Liver (tissue), 9 donors: ENCODE data around the gene NR2C1. TPM values are rescaled to one million over a fixed set of nuclear protein-coding genes. Genes with fewer than 3 reads are reported as not detected.

Source experiments
- DNase-seq: peaks from one replicate; pipeline ENCODE4 v3.0.0-alpha.2; 2017; ENCODE audit warnings: low spot score
- H3K27ac ChIP-seq, 2 donors: one replicate each; pipeline ENCODE4 v1.7.0; 2013; ENCODE audit warnings: inconsistent platforms in 2 of 2, low read length in 2 of 2, control low read depth in 1 of 2, low read depth in 1 of 2, mild to moderate bottlenecking in 1 of 2
- H3K27me3 ChIP-seq, 4 donors: one replicate each; pipeline versions ENCODE4 v1.6.1 to v1.7.0; 2013; ENCODE audit warnings: low read length in 3 of 4, inconsistent platforms in 1 of 4, mild to moderate bottlenecking in 1 of 4, moderate library complexity in 1 of 4; ENCODE audit not compliant: control insufficient read depth in 4 of 4, insufficient read depth in 4 of 4
- H3K36me3 ChIP-seq, 4 donors: one replicate each; pipeline versions ENCODE4 v1.6.1 to v1.7.0; 2013; ENCODE audit warnings: low read length in 3 of 4, mild to moderate bottlenecking in 3 of 4, low read depth in 1 of 4, moderate library complexity in 1 of 4; ENCODE audit not compliant: control insufficient read depth in 4 of 4, insufficient read depth in 3 of 4
- H3K4me1 ChIP-seq, 4 donors: one replicate each; pipeline versions ENCODE4 v1.6.1 to v1.7.0; 2013; ENCODE audit warnings: low read length in 3 of 4, mild to moderate bottlenecking in 3 of 4, moderate library complexity in 1 of 4; ENCODE audit not compliant: control insufficient read depth in 4 of 4, insufficient read depth in 4 of 4
- H3K4me3 ChIP-seq, 3 donors: one replicate each; pipeline versions ENCODE4 v1.6.1 to v1.7.0; 2013; ENCODE audit warnings: low read length in 3 of 3, control low read depth in 1 of 3, low read depth in 1 of 3, mild to moderate bottlenecking in 1 of 3
- H3K9ac ChIP-seq, 2 donors: one replicate each; pipeline ENCODE4 v1.7.0; 2013; ENCODE audit warnings: low read length in 2 of 2, mild to moderate bottlenecking in 2 of 2, moderate library complexity in 2 of 2, control low read depth in 1 of 2, low read depth in 1 of 2
- H3K9me3 ChIP-seq, 4 donors: one replicate each; pipeline versions ENCODE4 v1.6.1 to v1.7.0; 2013; ENCODE audit warnings: low read length in 3 of 4; ENCODE audit not compliant: control insufficient read depth in 4 of 4
- EGR1 ChIP-seq, 2 donors: IDR thresholded peaks; 2 replicates each; pipeline ENCODE4 v1.6.1; 2016 to 2018; ENCODE audit warnings: antibody characterized with exemption in 2 of 2, low read depth in 2 of 2
- FOXA1 ChIP-seq: IDR thresholded peaks from 2 replicates; pipeline ENCODE4 v1.6.1; 2016; ENCODE audit warnings: antibody characterized with exemption
- FOXA2 ChIP-seq: IDR thresholded peaks from 2 replicates; pipeline ENCODE4 v1.6.1; 2016; ENCODE audit warnings: antibody characterized with exemption
- GABPA ChIP-seq, 2 donors: IDR thresholded peaks in 1 of 2; conservative IDR thresholded peaks in 1 of 2; 2 replicates each; pipeline ENCODE4 v1.6.1; 2016; ENCODE audit warnings: antibody characterized with exemption in 2 of 2, mild to moderate bottlenecking in 1 of 2, moderate library complexity in 1 of 2
- HNF4A ChIP-seq, 2 donors: conservative IDR thresholded peaks; 2 replicates each; pipeline ENCODE4 v1.6.1; 2016; ENCODE audit warnings: antibody characterized with exemption in 2 of 2, mild to moderate bottlenecking in 2 of 2
- HNF4G ChIP-seq: IDR thresholded peaks from 2 replicates; pipeline ENCODE4 v1.6.1; 2016; ENCODE audit warnings: antibody characterized with exemption
- JUND ChIP-seq, 2 donors: IDR thresholded peaks; 2 replicates each; pipeline ENCODE4 v1.6.1; 2016; ENCODE audit warnings: antibody characterized with exemption in 2 of 2
- NR2F2 ChIP-seq: IDR thresholded peaks from 2 replicates; pipeline ENCODE4 v1.6.1; 2016; ENCODE audit warnings: antibody characterized with exemption
- RAD21 ChIP-seq, 2 donors: IDR thresholded peaks; 2 replicates each; pipeline ENCODE4 v1.6.1; 2016; ENCODE audit warnings: antibody characterized with exemption in 2 of 2, mild to moderate bottlenecking in 2 of 2
- RXRA ChIP-seq, 2 donors: IDR thresholded peaks; 2 replicates each; pipeline ENCODE4 v1.6.1; 2017 to 2018; ENCODE audit warnings: antibody characterized with exemption in 2 of 2, mild to moderate bottlenecking in 1 of 2
- SP1 ChIP-seq: IDR thresholded peaks from 2 replicates; pipeline ENCODE4 v1.6.1; 2018; ENCODE audit warnings: antibody characterized with exemption, mild to moderate bottlenecking
- TAF1 ChIP-seq: conservative IDR thresholded peaks from 2 replicates; pipeline ENCODE4 v1.6.1; 2016; ENCODE audit warnings: antibody characterized with exemption, mild to moderate bottlenecking
- YY1 ChIP-seq: IDR thresholded peaks from 2 replicates; pipeline ENCODE4 v1.6.1; 2016; ENCODE audit warnings: antibody characterized with exemption, mild to moderate bottlenecking
- WGBS: extraction: QIAGEN DNeasy Blood & Tissue Kit; methylation state at CpG from one replicate; pipeline ENCODE4 v1.1.7; 2013; 5-methylcytosine and 5-hydroxymethylcytosine counted together
- polyA plus RNA-seq, 2 donors: library from polyadenylated mRNA; stranded (reverse) in 1 of 2; unstranded in 1 of 2; fragments of 200-250 nt in 1 of 2; fragments of >200 nt in 1 of 2; fragmentation: Nextera tagmentation in 1 of 2; extraction: Ambion mirVana in 1 of 2; gene quantifications; one replicate each; pipeline versions ENCODE4 v1.2.1 to v1.2.3, GENCODE V29; 2013 to 2015
- total RNA-seq, 2 donors: library from RNA; depleted of rRNA; stranded (reverse); fragments of >200 nt; gene quantifications; one replicate each; pipeline ENCODE4 v1.2.3, GENCODE V29; 2014
- TF ChIP-seq, protein P1 (sequence below): IDR thresholded peaks from 2 replicates; pipeline ENCODE4 v1.6.1; 2016; ENCODE audit warnings: antibody characterized with exemption
- TF ChIP-seq, protein P2 (sequence below): IDR thresholded peaks from 2 replicates; pipeline ENCODE4 v1.6.1; 2016; ENCODE audit warnings: antibody characterized with exemption
- TF ChIP-seq, protein P3 (sequence below): fragments of 150-350 bp; IDR thresholded peaks from 2 replicates; pipeline ENCODE4 v1.5.1; 2017; ENCODE audit warnings: improper control_type of control experiment, low read depth, low read length; ENCODE audit not compliant: missing input control
- TF ChIP-seq, protein P4 (sequence below): IDR thresholded peaks from 2 replicates; pipeline ENCODE4 v1.6.1; 2016; ENCODE audit warnings: antibody characterized with exemption
- TF ChIP-seq, protein P5 (sequence below): IDR thresholded peaks from 2 replicates; pipeline ENCODE4 v1.6.1; 2016; ENCODE audit warnings: antibody characterized with exemption, mild to moderate bottlenecking
- donor health status: healthy.
- donor health status: healthy.
- donor health status: healthy.
- donor health status: healthy.
- donor health status: healthy.

The NR2C1 gene
- total and polyA plus RNA-seq, 4 donors, result 8.3 to 32.0 (median 21.0) TPM

DNA sequence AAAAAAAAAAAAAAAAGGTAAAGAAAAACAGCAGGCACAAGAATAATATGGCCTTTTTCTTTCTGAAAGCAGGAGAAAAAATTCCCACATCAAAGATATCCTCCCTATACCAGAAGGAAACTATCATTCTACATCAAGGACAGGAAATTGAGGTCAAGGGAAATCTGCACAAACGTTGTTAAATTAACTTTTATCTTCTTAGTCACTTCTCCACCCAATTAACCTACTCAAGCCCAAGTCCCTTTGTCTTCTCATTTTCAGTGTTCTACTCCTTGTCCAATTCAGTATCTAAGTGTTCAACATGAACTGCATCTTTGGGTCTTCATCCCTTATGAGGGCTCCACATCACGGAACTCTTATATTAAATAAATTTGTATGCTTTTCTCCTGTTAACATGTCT, 85.6 kb downstream of the NR2C1 start:
- TF ChIP-seq TAF1, result no peak
- TF ChIP-seq RXRA (IDR thresholded peaks at IDR 0.05), result no peak
- TF ChIP-seq, protein P1, sequence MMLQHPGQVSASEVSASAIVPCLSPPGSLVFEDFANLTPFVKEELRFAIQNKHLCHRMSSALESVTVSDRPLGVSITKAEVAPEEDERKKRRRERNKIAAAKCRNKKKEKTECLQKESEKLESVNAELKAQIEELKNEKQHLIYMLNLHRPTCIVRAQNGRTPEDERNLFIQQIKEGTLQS, result no peak
- no peak for TF ChIP-seq RAD21 (IDR thresholded peaks at IDR 0.05)
- no peak for TF ChIP-seq SP1
- TF ChIP-seq HNF4A (conservative IDR thresholded peaks at IDR 0.05), result no peak
- TF ChIP-seq FOXA1, result no peak
- no peak for TF ChIP-seq FOXA2
- TF ChIP-seq, protein P2, sequence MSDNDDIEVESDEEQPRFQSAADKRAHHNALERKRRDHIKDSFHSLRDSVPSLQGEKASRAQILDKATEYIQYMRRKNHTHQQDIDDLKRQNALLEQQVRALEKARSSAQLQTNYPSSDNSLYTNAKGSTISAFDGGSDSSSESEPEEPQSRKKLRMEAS, result no peak
- TF ChIP-seq, protein P3, sequence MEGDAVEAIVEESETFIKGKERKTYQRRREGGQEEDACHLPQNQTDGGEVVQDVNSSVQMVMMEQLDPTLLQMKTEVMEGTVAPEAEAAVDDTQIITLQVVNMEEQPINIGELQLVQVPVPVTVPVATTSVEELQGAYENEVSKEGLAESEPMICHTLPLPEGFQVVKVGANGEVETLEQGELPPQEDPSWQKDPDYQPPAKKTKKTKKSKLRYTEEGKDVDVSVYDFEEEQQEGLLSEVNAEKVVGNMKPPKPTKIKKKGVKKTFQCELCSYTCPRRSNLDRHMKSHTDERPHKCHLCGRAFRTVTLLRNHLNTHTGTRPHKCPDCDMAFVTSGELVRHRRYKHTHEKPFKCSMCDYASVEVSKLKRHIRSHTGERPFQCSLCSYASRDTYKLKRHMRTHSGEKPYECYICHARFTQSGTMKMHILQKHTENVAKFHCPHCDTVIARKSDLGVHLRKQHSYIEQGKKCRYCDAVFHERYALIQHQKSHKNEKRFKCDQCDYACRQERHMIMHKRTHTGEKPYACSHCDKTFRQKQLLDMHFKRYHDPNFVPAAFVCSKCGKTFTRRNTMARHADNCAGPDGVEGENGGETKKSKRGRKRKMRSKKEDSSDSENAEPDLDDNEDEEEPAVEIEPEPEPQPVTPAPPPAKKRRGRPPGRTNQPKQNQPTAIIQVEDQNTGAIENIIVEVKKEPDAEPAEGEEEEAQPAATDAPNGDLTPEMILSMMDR, result no peak
- no peak for TF ChIP-seq JUND (IDR thresholded peaks at IDR 0.05)
- TF ChIP-seq, protein P4, sequence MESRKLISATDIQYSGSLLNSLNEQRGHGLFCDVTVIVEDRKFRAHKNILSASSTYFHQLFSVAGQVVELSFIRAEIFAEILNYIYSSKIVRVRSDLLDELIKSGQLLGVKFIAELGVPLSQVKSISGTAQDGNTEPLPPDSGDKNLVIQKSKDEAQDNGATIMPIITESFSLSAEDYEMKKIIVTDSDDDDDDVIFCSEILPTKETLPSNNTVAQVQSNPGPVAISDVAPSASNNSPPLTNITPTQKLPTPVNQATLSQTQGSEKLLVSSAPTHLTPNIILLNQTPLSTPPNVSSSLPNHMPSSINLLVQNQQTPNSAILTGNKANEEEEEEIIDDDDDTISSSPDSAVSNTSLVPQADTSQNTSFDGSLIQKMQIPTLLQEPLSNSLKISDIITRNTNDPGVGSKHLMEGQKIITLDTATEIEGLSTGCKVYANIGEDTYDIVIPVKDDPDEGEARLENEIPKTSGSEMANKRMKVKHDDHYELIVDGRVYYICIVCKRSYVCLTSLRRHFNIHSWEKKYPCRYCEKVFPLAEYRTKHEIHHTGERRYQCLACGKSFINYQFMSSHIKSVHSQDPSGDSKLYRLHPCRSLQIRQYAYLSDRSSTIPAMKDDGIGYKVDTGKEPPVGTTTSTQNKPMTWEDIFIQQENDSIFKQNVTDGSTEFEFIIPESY, result no peak
- no peak for TF ChIP-seq EGR1 (IDR thresholded peaks at IDR 0.05; ENCODE audit: low read depth in 2 of 2)
- TF ChIP-seq YY1, result no peak
- TF ChIP-seq, protein P5, sequence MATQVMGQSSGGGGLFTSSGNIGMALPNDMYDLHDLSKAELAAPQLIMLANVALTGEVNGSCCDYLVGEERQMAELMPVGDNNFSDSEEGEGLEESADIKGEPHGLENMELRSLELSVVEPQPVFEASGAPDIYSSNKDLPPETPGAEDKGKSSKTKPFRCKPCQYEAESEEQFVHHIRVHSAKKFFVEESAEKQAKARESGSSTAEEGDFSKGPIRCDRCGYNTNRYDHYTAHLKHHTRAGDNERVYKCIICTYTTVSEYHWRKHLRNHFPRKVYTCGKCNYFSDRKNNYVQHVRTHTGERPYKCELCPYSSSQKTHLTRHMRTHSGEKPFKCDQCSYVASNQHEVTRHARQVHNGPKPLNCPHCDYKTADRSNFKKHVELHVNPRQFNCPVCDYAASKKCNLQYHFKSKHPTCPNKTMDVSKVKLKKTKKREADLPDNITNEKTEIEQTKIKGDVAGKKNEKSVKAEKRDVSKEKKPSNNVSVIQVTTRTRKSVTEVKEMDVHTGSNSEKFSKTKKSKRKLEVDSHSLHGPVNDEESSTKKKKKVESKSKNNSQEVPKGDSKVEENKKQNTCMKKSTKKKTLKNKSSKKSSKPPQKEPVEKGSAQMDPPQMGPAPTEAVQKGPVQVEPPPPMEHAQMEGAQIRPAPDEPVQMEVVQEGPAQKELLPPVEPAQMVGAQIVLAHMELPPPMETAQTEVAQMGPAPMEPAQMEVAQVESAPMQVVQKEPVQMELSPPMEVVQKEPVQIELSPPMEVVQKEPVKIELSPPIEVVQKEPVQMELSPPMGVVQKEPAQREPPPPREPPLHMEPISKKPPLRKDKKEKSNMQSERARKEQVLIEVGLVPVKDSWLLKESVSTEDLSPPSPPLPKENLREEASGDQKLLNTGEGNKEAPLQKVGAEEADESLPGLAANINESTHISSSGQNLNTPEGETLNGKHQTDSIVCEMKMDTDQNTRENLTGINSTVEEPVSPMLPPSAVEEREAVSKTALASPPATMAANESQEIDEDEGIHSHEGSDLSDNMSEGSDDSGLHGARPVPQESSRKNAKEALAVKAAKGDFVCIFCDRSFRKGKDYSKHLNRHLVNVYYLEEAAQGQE, result no peak
- no peak for TF ChIP-seq NR2F2
- TF ChIP-seq HNF4G, result no peak
- TF ChIP-seq GABPA (IDR thresholded peaks at IDR 0.05 in 1 of 2, conservative IDR thresholded peaks at IDR 0.05 in 1 of 2), result no peak
- no peak for DNase-seq
- no peaks in the 10 kb centered on the region for H3K27me3 ChIP-seq
- H3K9me3 ChIP-seq, result no peaks in the 10 kb centered on the region
- 73% methylated on average over 2 of the region's 2 CpGs for WGBS
- H3K4me1 ChIP-seq, result no peaks in the 10 kb centered on the region
- H3K36me3 ChIP-seq, result peaks cover 0 to 5% (median 1%) of the 10 kb centered on the region in 4 donors
- H3K4me3 ChIP-seq, result no peak overlapping the region
- no peak overlapping the region for H3K27ac ChIP-seq
- H3K9ac ChIP-seq, result no peak overlapping the region
